Measurements from ENCODE around the gene KCNMA1.

GRCh38 chr10:77511498-77512218 is 126.0 kb downstream of the KCNMA1 start:
- TF ChIP-seq CTCF (IDR thresholded peaks at IDR 0.05) (no peak), EZH2 (IDR thresholded peaks at IDR 0.05; ENCODE audit: borderline replicate concordance, insufficient read depth, low read depth, low read length, poor library complexity, severe bottlenecking) (no peak)

All from B cell (primary cell).